Ammon's horn (tissue), 1 donor: ENCODE measurements around the gene SLC12A1.
"Not testable (repeated sequence)": the region's sequence is repeated elsewhere in the genome, so short reads cannot be mapped to it uniquely, and the experiment has no call there.

ENCODE experiments used
- DNase-seq: peaks from one replicate; pipeline ENCODE4 v3.0.0-alpha.2; 2016; ENCODE audit warnings: low spot score

Gene SLC12A1

GRCh38 chr15:48309740-48310139, 103.6 kb downstream of the SLC12A1 start:
- DNase-seq = no peak

DNA sequence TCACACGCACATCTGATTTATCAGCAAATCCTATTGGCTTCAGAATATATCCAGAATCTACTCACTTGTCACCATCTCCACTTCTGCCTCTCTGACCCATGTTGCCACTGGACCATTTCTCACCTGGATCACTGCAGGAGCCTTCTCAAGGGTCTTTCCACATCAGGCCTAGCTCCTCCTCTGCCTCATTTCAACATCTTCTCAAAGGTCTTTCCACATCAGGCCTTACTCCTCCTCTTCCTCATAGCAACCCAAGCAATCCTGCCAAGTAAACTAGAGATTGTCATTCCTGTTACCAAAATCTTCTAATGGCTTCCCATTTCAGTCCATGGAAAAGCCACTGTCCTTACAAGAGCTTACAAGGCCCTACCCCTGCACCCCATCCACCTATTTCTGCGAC, 107.1 kb downstream of the SLC12A1 start:
- no peak for DNase-seq

- no peak for DNase-seq
Observed at GRCh38 chr15:48315041-48315440, 108.9 kb downstream of the SLC12A1 start.

DNA sequence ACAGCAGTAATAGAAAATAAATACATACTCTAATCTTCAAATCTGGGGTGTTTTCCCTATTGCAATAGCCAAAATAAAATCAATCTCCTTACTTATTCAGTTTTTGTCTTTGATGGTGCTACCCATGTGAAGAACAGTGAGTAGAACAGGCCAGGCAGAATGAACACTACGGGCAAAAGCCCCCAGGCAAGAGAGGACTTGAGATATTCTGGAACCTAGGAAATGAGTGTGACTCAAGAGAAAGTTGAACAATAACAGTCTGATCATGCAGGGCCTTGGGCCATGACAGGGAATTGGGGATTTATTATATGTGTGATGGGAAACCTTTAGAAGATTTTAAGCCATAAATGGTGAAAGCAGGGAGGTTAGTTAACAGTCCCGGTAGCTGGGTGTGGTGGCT, 111.1 kb downstream of the SLC12A1 start:
- no peak for DNase-seq

DNA sequence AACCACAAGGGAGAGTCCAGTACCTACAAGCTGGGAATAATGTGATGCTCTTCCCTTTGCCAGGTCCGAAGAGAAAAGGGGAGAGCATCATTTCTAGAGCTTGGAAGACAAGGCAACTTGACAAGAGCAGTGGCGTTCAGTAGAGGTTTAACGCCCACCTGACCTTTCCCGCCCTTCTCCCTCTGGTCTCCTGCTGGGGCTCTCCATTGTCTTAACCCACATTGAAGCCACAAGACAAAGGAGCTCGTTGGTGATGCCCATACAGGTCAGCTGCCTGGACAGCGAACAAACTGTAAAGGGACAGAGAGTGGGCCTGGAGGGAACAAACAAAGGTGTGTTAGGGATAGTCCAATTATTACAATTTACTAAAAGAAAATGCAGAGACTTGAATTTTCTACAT, 112.0 kb downstream of the SLC12A1 start:
- DNase-seq = no peak

GRCh38 chr15:48323294-48323693, 117.2 kb downstream of the SLC12A1 start:
- DNase-seq = no peak

DNA sequence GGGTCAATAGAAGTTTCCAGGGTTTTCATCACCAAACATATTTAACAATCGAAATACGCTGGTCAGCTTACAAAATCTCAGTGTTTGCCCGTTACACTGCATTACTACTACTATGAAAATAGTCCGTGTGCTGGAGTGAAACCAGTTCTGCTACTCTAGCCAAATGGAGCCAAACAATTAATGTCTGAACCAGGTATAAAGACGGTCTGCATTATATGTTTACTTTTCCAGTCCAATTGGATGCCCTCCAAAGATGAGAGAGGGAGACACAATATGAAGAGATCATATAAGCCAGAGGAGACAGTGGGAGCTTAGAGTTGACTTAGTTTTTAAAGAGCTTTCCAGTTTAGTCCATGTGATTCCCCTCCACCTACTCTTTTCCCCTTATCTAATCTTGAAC, 118.8 kb downstream of the SLC12A1 start:
- DNase-seq = no peak

- DNase-seq = no peak
Observed at GRCh38 chr15:48325400-48325799, 119.3 kb downstream of the SLC12A1 start.

GRCh38 chr15:48326180-48326579, 120.1 kb downstream of the SLC12A1 start:
- not testable (repeated sequence) for DNase-seq

- no peak for DNase-seq
Observed at GRCh38 chr15:48330105-48330785, 124.1 kb downstream of the SLC12A1 start.

GRCh38 chr15:48330855-48331795, 125.0 kb downstream of the SLC12A1 start, which contains the start of gene DUT:
TSS of gene DUT (plus strand) at chr15:48331429. CDS start at chr15:48331516, 87 bp downstream.
- DNase-seq = peak; percentile 90

DNA sequence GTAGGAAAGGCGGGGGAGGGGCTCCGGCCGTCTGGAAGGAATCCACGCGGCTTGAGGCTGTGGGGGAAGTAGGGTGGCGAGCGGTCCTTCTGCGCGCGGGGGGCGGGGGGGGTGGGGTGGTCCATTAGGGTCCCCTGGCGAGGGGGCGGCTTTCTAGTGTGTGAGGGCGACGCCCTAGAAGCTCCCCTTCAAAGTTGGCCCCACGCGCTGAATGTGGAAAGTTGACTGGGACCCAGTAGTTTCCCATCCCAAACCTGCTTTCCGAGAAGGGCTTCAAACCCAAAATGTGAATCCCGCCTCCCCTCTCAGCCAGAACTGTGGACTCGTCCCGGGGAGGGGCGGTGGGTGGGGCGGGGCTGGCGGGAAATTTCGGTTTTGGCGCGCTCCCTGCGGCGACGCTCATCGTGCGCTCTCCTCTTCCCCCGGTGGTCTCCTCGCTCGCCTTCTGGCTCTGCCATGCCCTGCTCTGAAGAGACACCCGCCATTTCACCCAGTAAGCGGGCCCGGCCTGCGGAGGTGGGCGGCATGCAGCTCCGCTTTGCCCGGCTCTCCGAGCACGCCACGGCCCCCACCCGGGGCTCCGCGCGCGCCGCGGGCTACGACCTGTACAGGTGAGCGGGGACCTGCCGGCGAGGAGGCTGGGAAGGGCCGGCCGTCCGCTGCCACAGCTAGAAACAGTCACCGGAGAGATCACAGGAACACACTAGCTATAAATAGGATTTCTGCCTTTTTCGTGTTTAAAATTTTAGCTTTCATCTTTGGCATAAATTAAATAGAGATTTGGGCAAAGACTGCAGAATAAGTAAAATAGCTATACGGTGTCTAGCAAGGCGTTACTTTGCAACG, 125.9 kb downstream of the SLC12A1 start:
- DNase-seq = peak; percentile 61

DNA sequence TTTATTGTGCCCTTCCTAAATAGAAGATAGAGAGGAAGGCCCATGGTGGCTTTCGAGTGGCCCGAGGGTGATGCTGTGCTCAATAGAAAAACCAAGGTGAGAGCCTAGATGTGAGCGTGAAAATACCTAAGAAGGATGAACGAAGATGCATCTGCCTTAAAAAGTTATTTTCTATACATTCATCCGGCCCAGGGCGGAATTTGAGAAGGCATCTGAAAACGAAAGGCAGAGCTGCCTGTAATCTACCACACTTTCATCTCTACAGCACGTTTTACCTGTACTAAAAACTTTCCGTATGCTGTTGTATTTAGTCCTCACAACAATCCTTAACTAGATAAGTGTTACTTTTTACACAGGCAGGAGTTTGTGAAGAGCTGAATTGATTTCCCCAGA, 126.5 kb downstream of the SLC12A1 start:
- no peak for DNase-seq

- DNase-seq = no peak
Observed at GRCh38 chr15:48333540-48333939, 127.4 kb downstream of the SLC12A1 start.

DNA sequence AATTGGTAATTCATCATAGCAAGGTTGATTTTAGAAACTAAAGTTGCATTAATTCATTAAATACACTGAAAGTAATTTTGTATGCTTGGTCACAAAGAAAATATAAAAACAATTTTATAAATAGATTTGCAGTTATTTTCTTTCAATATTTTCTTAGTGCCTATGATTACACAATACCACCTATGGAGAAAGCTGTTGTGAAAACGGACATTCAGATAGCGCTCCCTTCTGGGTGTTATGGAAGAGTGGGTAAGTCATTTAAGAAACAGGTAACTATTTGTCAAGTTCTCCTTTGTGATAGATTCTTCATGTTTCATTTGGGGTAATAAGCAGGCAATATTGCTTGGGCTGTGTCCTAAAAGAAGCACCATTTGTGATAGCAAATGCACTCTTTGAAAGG, 128.2 kb downstream of the SLC12A1 start:
- DNase-seq = no peak

DNA sequence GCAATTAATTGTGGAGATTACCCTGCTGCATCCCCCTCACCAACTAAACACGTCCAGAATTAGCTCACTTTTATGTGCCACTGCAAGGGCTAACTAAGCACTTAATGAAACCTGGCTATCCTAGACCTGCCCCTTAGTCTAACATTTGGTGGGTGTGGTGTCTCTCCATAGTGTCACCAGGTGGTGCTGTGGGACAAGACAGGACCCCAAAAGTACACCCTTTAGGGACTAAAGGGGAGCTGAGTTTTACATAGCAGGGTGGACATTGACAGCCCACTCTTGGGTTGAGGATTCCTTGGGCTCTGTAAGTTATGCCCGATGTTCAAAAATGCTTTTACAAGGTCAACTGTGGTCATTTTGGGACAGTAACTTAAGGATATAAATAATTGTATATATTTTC, 130.8 kb downstream of the SLC12A1 start:
- no peak for DNase-seq

- no peak for DNase-seq
Observed at GRCh38 chr15:48337607-48338006, 131.5 kb downstream of the SLC12A1 start.

GRCh38 chr15:48340111-48340510, 134.0 kb downstream of the SLC12A1 start:
- DNase-seq = no peak

- no peak for DNase-seq
Observed at GRCh38 chr15:48343865-48344264, 137.8 kb downstream of the SLC12A1 start.

- DNase-seq = no peak
Observed at GRCh38 chr15:48345516-48345915, 139.4 kb downstream of the SLC12A1 start.

DNA sequence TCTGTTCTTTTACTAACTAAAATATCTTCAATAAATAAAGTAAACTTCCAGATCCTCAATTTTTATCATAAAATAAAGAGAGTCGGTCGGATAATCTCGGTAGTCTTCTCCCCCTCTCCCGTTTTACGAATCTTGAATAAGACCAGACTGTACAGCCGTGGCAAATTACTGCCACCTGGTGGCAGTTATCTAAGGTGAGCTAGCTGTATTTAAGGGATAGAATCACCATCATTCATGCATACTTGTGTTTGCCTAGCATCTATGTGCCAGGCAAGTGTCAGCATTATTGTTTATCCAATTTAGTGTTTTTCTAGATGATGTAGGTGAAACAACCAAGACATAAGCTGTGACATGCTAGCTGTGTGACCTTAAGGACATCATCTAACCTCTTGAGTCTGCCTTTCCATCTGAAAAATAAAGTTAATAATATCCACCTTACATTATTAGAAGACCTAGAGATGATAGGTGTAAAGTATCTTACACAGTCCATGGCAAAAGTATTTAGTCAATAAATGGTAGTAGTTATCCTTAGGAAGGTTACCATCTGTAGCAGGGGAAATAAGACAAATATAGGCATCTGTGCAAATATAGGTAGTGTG, 146.5 kb downstream of the SLC12A1 start:
- peak; percentile 73 for DNase-seq
